Colonic mucosa (tissue), 4 donors: ENCODE results near the gene DNAH5. TPM values are rescaled to one million over a fixed set of nuclear protein-coding genes. Genes with fewer than 3 reads are reported as not detected.

Experiments
- DNase-seq: peaks from one replicate; pipeline ENCODE4 v3.0.0-alpha.2; 2020
- H3K27ac ChIP-seq: fragments of 200-600 bp; one replicate; pipeline ENCODE4 v1.8.0; 2021
- H3K27me3 ChIP-seq: fragments of 200-600 bp; one replicate; pipeline ENCODE4 v1.8.0; 2021
- H3K36me3 ChIP-seq: fragments of 200-600 bp; one replicate; pipeline ENCODE4 v1.8.0; 2021
- H3K4me1 ChIP-seq: fragments of 200-600 bp; one replicate; pipeline ENCODE4 v1.8.0; 2021; ENCODE audit warnings: mild to moderate bottlenecking
- H3K4me3 ChIP-seq: fragments of 200-600 bp; one replicate; pipeline ENCODE4 v1.8.0; 2021
- H3K9ac ChIP-seq, 2 donors: one replicate each; pipeline ENCODE4 v1.7.0; 2013; ENCODE audit warnings: control low read depth in 2 of 2, low read depth in 2 of 2, low read length in 2 of 2
- H3K9me3 ChIP-seq: fragments of 200-600 bp; one replicate; pipeline ENCODE4 v1.8.0; 2021
- intact Hi-C: fragments of 100-400 bp; cut with DNase I; formaldehyde crosslinking; loops from one replicate; pipeline ENCODE4 v1.14.1; 2022
- total RNA-seq, 2 donors: library from RNA; stranded (reverse); fragmentation: NEBNext Ultra II Directional in 1 of 2; extraction: Animal tissue kit (Norgen Biotek cat#: 25700) in 1 of 2; gene quantifications; one replicate each; pipeline ENCODE4 v1.2.1, GENCODE V29; 2021
- TF ChIP-seq, protein P1 (sequence below): fragments of 200-600 bp; IDR thresholded peaks from one replicate; pipeline ENCODE4 v1.8.0; 2022; ENCODE audit warnings: antibody characterized with exemption, mild to moderate bottlenecking
- donor health status: healthy.
- donor health status: DM: no; HTN: no; CAD: no.
- donor health status: DM: no; HTN: no; CAD: no.

The DNAH5 gene
- total RNA-seq, 2 donors from 2014 or later: 0.05 to 0.11 TPM

GRCh38 chr5:13898569-13898968 lies 45.9 kb downstream of the DNAH5 start:
- no peaks in the 10 kb centered on the region for H3K36me3 ChIP-seq
- no peak overlapping the region for H3K4me3 ChIP-seq
- H3K27ac ChIP-seq: no peak overlapping the region
- TF ChIP-seq, protein P1, sequence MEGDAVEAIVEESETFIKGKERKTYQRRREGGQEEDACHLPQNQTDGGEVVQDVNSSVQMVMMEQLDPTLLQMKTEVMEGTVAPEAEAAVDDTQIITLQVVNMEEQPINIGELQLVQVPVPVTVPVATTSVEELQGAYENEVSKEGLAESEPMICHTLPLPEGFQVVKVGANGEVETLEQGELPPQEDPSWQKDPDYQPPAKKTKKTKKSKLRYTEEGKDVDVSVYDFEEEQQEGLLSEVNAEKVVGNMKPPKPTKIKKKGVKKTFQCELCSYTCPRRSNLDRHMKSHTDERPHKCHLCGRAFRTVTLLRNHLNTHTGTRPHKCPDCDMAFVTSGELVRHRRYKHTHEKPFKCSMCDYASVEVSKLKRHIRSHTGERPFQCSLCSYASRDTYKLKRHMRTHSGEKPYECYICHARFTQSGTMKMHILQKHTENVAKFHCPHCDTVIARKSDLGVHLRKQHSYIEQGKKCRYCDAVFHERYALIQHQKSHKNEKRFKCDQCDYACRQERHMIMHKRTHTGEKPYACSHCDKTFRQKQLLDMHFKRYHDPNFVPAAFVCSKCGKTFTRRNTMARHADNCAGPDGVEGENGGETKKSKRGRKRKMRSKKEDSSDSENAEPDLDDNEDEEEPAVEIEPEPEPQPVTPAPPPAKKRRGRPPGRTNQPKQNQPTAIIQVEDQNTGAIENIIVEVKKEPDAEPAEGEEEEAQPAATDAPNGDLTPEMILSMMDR: no peak
- H3K27me3 ChIP-seq: no peaks in the 10 kb centered on the region
- no peak overlapping the region for H3K9ac ChIP-seq
- H3K4me1 ChIP-seq: no peaks in the 10 kb centered on the region
- intact Hi-C loops: no loop called here
- no peaks in the 10 kb centered on the region for H3K9me3 ChIP-seq
- DNase-seq: no peak

DNA sequence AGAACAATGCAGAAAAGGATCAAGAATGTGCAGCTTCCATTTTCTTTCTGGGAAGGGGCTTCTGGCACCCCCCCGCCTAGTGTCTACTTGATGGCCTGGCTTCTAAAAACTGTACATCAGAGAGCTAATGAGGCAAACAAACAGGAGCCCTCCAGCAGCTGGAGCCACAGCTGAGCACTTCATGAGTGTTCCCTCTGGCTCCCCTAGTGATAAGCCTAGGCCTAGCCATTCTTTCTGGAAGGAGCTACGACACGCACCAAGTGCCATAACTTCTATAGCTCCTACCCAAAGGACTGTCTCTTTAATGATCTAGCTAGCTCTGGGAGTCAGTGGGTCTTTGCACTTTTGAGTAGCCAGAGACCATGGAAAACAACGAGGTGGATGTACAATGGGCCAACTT lies 66.1 kb downstream of the DNAH5 start:
- H3K4me3 ChIP-seq: no peak overlapping the region
- TF ChIP-seq, protein P1: no peak
- H3K4me1 ChIP-seq: no peaks in the 10 kb centered on the region
- intact Hi-C loops: no loop called here
- no peaks in the 10 kb centered on the region for H3K9me3 ChIP-seq
- H3K27ac ChIP-seq: no peak overlapping the region
- H3K9ac ChIP-seq: no peak overlapping the region
- DNase-seq: no peak
- H3K27me3 ChIP-seq: no peaks in the 10 kb centered on the region
- H3K36me3 ChIP-seq: no peaks in the 10 kb centered on the region

- TF ChIP-seq, protein P1: no peak
- intact Hi-C loops: no loop called here
- H3K4me1 ChIP-seq: no peaks in the 10 kb centered on the region
Observed at GRCh38 chr5:13866792-13867191, 77.7 kb downstream of the DNAH5 start.

GRCh38 chr5:13865312-13865711 lies 79.2 kb downstream of the DNAH5 start:
- H3K27ac ChIP-seq: no peak overlapping the region
- intact Hi-C loops: no loop called here
- no peak overlapping the region for H3K4me3 ChIP-seq
- no peaks in the 10 kb centered on the region for H3K9me3 ChIP-seq
- H3K27me3 ChIP-seq: no peaks in the 10 kb centered on the region
- TF ChIP-seq, protein P1: no peak
- H3K36me3 ChIP-seq: no peaks in the 10 kb centered on the region
- no peak overlapping the region for H3K9ac ChIP-seq
- H3K4me1 ChIP-seq: no peaks in the 10 kb centered on the region
- DNase-seq: no peak

More at GRCh38 chr5:13866792-13867191, 77.7 kb downstream of the DNAH5 start:
- DNase-seq: no peak
- H3K27me3 ChIP-seq: no peaks in the 10 kb centered on the region
- no peaks in the 10 kb centered on the region for H3K9me3 ChIP-seq
- no peak overlapping the region for H3K27ac ChIP-seq
- no peak overlapping the region for H3K9ac ChIP-seq
- H3K4me3 ChIP-seq: no peak overlapping the region
- H3K36me3 ChIP-seq: no peaks in the 10 kb centered on the region

GRCh38 chr5:13860146-13860545 lies 84.3 kb downstream of the DNAH5 start:
- H3K27me3 ChIP-seq: no peaks in the 10 kb centered on the region
- H3K36me3 ChIP-seq: no peaks in the 10 kb centered on the region
- intact Hi-C loops: no loop called here
- H3K27ac ChIP-seq: no peak overlapping the region
- H3K9me3 ChIP-seq: no peaks in the 10 kb centered on the region
- DNase-seq: no peak
- no peaks in the 10 kb centered on the region for H3K4me1 ChIP-seq
- H3K9ac ChIP-seq: no peak overlapping the region
- H3K4me3 ChIP-seq: no peak overlapping the region
- TF ChIP-seq, protein P1: no peak
